Measurements from ENCODE around the gene OR2A5. TPM values are rescaled to one million over a fixed set of nuclear protein-coding genes. Genes with fewer than 3 reads are reported as not detected.

OR2A5 gene
- total RNA-seq, 1 donor from 2014 or later: not detected

DNA sequence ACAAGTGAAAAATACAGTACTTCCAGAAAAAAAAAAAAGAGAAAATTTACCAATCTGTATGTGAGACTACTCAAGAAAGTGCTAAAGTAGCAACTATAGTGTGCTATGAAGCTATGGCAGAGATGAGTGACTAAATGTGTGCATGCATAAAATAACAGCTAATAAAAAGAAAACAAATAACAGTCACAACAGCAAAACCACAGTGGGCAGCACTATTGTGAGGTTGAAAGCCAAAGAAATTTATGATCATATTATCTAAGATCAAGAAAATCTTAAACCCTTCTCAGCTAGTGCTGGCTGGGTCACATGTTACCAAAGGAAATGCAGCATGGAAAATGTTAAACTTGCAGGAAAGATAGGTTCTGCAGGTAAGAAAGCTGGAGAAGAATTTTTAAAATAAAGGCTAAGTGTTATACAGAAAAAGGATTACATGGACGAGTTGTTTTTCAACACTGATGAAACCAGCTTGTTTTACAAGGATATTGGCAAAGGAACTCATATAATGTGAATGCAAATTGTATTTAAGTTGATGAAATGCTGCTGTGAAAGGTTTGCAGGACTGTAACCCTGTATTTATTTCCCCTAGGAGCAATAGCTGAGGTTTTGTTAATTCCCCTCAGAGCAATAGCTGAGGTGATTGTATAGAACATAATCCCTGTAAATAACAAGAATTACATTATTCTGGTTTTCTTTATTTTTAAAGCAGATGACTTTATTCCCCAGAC, 15.6 kb upstream of the OR2A5 start:
- no peak for DNase-seq (ENCODE audit: low read depth, low spot score)
- Mint-ChIP-seq H3K27ac (ENCODE audit: unreplicated experiment) (no peak overlapping the region), H3K9me3 (no peaks in the 10 kb centered on the region), H3K4me3 (no peak overlapping the region), H3K36me3 (ENCODE audit: low read depth) (no peaks in the 10 kb centered on the region), H3K27me3 (ENCODE audit: low read depth) (no peaks in the 10 kb centered on the region), H3K4me1 (no peaks in the 10 kb centered on the region)
- TF ChIP-seq, protein P1, sequence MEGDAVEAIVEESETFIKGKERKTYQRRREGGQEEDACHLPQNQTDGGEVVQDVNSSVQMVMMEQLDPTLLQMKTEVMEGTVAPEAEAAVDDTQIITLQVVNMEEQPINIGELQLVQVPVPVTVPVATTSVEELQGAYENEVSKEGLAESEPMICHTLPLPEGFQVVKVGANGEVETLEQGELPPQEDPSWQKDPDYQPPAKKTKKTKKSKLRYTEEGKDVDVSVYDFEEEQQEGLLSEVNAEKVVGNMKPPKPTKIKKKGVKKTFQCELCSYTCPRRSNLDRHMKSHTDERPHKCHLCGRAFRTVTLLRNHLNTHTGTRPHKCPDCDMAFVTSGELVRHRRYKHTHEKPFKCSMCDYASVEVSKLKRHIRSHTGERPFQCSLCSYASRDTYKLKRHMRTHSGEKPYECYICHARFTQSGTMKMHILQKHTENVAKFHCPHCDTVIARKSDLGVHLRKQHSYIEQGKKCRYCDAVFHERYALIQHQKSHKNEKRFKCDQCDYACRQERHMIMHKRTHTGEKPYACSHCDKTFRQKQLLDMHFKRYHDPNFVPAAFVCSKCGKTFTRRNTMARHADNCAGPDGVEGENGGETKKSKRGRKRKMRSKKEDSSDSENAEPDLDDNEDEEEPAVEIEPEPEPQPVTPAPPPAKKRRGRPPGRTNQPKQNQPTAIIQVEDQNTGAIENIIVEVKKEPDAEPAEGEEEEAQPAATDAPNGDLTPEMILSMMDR (conservative IDR thresholded peaks at IDR 0.05): no peak

DNA sequence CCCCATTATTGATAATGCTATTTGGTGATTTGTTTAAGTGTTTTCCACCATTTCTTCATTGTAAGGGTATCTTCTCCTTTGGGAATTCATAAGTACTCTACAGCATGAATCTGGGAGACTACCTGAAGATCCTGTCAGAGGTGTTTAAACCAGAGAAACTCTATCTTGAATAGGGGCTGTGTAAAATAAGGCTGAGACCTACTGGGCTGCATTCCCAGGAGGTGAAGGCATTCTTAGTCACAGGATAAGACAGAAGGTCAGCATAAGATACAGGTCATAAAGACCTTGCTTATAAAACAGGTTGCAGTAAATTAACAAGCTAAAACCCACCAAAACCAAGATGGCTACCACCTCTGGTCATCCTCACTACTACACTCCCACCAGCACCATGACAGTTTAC, 13.4 kb upstream of the OR2A5 start:
- no peaks in the 10 kb centered on the region for H3K27me3 Mint-ChIP-seq (ENCODE audit: low read depth)
- no peaks in the 10 kb centered on the region for H3K36me3 Mint-ChIP-seq (ENCODE audit: low read depth)
- H3K9me3 Mint-ChIP-seq: no peaks in the 10 kb centered on the region
- no peaks in the 10 kb centered on the region for H3K4me1 Mint-ChIP-seq
- TF ChIP-seq, protein P1 (conservative IDR thresholded peaks at IDR 0.05): no peak
- H3K4me3 Mint-ChIP-seq: no peak overlapping the region
- DNase-seq (ENCODE audit: low read depth, low spot score): no peak
- H3K27ac Mint-ChIP-seq (ENCODE audit: unreplicated experiment): no peak overlapping the region

DNA sequence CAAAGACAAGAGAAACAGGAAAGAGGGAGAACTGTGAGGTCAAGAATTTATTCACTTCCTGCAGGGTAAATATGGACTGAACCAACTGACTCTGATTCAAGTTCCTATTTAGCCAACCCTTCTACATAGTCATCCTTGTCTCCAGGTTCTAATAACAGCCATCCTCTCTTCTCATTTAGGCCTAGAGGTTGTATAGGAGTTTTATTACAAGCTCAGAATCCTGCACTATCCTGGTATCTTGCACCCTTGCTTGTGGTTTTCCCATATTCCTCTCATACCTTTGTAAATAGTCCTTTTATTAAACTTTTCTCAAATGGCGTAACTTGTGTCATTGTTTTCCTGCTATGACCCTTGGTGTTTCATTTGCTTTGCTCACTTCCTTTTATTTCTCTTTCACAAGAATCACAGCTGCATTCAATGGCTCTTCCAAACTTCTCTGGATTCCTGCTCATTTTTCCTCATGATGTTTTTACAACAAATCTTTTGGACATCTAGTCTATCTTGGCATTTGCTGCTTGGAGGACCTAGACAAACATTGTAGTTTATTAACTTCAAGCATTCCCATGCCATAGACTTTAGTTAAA, 12.4 kb upstream of the OR2A5 start:
- no peaks in the 10 kb centered on the region for H3K36me3 Mint-ChIP-seq (ENCODE audit: low read depth)
- H3K9me3 Mint-ChIP-seq: no peaks in the 10 kb centered on the region
- no peak overlapping the region for H3K4me3 Mint-ChIP-seq
- no peaks in the 10 kb centered on the region for H3K4me1 Mint-ChIP-seq
- no peaks in the 10 kb centered on the region for H3K27me3 Mint-ChIP-seq (ENCODE audit: low read depth)
- TF ChIP-seq, protein P1 (conservative IDR thresholded peaks at IDR 0.05): no peak
- DNase-seq (ENCODE audit: low read depth, low spot score): no peak
- no peak overlapping the region for H3K27ac Mint-ChIP-seq (ENCODE audit: unreplicated experiment)

DNA sequence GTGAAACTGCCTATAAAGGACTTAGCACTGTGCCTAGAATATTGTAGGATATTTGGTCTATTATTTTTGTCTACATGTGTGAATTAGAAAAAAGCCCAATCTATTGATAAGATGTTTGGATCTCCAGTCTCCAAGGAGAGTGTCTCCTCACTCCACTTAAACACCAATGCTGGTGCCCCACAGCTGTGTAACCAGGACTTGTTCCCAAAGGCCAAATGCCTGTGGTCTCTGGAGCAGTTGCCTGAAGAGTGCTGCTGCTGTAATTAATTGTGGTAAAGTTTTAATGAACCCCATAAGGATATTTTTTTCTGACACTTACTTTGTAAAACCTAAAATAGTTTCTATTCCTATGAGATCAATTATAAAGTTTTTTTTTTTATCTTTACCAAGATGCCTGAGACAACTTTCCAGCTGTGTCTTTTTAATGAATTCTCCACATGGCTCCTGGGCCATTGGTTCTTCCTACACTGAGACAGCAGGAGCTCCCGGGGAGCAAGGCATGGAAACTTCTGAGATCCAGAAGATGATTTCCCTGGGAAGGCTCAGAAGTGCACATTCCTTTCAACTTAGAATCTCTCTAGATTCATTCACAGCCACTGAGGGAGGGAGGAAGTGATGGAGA, 11.2 kb upstream of the OR2A5 start:
- Mint-ChIP-seq H3K9me3 (no peaks in the 10 kb centered on the region), H3K4me3 (no peak overlapping the region)

DNA sequence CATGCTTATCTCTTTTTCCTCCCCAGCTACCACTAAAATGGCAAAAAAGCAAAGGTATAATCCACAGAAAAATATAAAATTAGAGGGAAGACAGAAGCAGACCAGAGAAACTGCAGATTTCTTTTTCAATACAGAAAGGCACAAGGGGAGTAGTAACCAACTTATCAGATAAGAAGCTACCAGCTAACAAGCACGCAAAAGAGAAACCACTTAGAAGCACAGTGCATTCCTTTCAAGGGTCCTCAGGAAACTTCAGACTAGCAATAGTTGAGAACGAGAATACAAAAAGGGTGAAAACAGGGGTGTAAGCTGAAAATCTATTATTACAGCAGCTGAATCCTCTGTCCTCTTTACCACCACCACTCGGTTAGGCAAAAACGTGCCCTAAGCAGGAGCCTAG, 9.9 kb upstream of the OR2A5 start:
- peaks cover 3% of the 10 kb centered on the region for H3K27me3 Mint-ChIP-seq (ENCODE audit: low read depth)
- DNase-seq (ENCODE audit: low read depth, low spot score): no peak
- TF ChIP-seq, protein P1 (conservative IDR thresholded peaks at IDR 0.05): no peak
- no peaks in the 10 kb centered on the region for H3K4me1 Mint-ChIP-seq
- no peaks in the 10 kb centered on the region for H3K9me3 Mint-ChIP-seq
- H3K27ac Mint-ChIP-seq (ENCODE audit: unreplicated experiment): no peak overlapping the region
- H3K36me3 Mint-ChIP-seq (ENCODE audit: low read depth): no peaks in the 10 kb centered on the region
- no peak overlapping the region for H3K4me3 Mint-ChIP-seq

More for the DNA sequence above, 11.2 kb upstream of the OR2A5 start:
- no peaks in the 10 kb centered on the region for H3K27me3 Mint-ChIP-seq (ENCODE audit: low read depth)
- no peak overlapping the region for H3K27ac Mint-ChIP-seq (ENCODE audit: unreplicated experiment)
- TF ChIP-seq, protein P1 (conservative IDR thresholded peaks at IDR 0.05): no peak
- no peaks in the 10 kb centered on the region for H3K4me1 Mint-ChIP-seq
- no peaks in the 10 kb centered on the region for H3K36me3 Mint-ChIP-seq (ENCODE audit: low read depth)
- DNase-seq (ENCODE audit: low read depth, low spot score): no peak

Measured in neural crest cell (in vitro differentiated cells).